NCI-H2081 (cell line): ENCODE data around the gene KLF5.

Experiments
- DNase-seq, 2 experiments: peaks; one replicate each; lab custom pipeline; 2025; lab: John Stamatoyannopoulos, UW

The KLF5 gene

GRCh38 chr13:73059460-73060250 lies 850 bp downstream of the KLF5 start:
- DNase-seq = peak; percentile 15 to 34

GRCh38 chr13:73060251-73061160 lies 1.7 kb downstream of the KLF5 start:
- DNase-seq = no peak

- no peak for DNase-seq
Observed at GRCh38 chr13:73061473-73061872, 2.7 kb downstream of the KLF5 start.

GRCh38 chr13:73061876-73062275 lies 3.1 kb downstream of the KLF5 start:
- DNase-seq = no peak

GRCh38 chr13:73062468-73062867 lies 3.7 kb downstream of the KLF5 start:
- no peak for DNase-seq

- no peak for DNase-seq
Observed at GRCh38 chr13:73063166-73063565, 4.4 kb downstream of the KLF5 start.

GRCh38 chr13:73065036-73065435 lies 6.2 kb downstream of the KLF5 start:
- DNase-seq = no peak

GRCh38 chr13:73065665-73066340 lies 7.0 kb downstream of the KLF5 start:
- DNase-seq = peak; percentile 33 to 54

GRCh38 chr13:73069206-73069805 lies 10.5 kb downstream of the KLF5 start:
- DNase-seq = no peak

GRCh38 chr13:73070451-73071098 lies 11.8 kb downstream of the KLF5 start:
- DNase-seq = no peak

- no peak for DNase-seq
Observed at GRCh38 chr13:73072239-73072900, 13.6 kb downstream of the KLF5 start.

GRCh38 chr13:73073050-73073449 lies 14.2 kb downstream of the KLF5 start:
- DNase-seq = no peak

GRCh38 chr13:73074014-73074413 lies 15.2 kb downstream of the KLF5 start:
- DNase-seq = no peak

GRCh38 chr13:73074926-73075325 lies 16.1 kb downstream of the KLF5 start:
- no peak for DNase-seq

GRCh38 chr13:73075546-73075945 lies 16.7 kb downstream of the KLF5 start:
- DNase-seq = no peak

GRCh38 chr13:73075954-73076353 lies 17.1 kb downstream of the KLF5 start:
- no peak for DNase-seq

- no peak for DNase-seq
Observed at GRCh38 chr13:73077865-73078264, 19.1 kb downstream of the KLF5 start.

- no peak for DNase-seq
Observed at GRCh38 chr13:73079359-73079758, 20.6 kb downstream of the KLF5 start.

GRCh38 chr13:73081256-73081915 lies 22.6 kb downstream of the KLF5 start:
- DNase-seq = no peak

- no peak for DNase-seq
Observed at GRCh38 chr13:73082471-73082870, 23.7 kb downstream of the KLF5 start.
